HL-60/S4 (cell line): ENCODE data around the gene RCVRN.

Experiments used
- in situ Hi-C: fragments of 300-500 bp; cut with MboI; formaldehyde crosslinking; loops from 2 replicates; pipeline ENCODE4 v1.14.3; 2022; ENCODE audit warnings: low sequenced_read_pairs

RCVRN gene

DNA sequence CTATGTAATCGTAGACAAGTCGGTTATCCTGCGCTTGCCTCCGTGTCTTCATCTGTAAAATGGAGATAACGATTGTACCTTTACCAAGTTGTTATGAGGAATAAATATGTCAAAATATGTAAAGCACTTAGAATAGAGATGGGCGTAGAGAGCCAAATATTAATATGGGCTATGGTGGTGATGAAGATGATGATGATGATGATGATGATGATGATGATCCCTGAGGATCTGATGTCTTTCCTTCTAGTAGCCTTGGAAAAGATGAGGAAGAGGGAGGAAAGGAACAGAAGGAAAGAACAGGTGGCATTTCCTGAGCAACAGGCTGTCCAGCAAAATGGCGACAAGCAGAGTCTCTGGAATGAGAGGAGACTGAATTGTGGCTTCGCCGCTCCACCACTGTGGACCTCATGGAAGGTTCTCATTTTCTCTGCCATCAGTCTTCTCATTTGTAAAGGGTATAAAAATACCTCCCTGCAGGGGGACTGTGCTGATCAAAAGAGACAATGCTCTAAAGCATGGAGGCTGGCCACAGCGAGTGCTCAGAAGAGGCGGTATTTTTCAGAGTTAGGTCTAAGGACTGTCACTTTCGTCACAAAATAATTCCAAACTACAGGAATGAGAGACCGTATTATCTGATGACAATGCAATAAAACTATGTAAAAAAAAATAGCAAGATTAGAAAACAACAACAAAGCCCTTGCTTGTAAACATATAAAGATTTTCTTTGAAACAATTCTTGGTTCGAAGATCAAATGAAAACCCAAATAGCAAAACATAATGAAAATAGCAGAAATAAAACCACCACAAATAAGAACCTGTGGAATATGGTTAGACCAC lies 17.2 kb upstream of the RCVRN start:
- in situ Hi-C loops, result loop anchor here (25.0 kb wide), 1 partner anchor 690 kb away; no protein-coding TSS in a partner anchor

DNA sequence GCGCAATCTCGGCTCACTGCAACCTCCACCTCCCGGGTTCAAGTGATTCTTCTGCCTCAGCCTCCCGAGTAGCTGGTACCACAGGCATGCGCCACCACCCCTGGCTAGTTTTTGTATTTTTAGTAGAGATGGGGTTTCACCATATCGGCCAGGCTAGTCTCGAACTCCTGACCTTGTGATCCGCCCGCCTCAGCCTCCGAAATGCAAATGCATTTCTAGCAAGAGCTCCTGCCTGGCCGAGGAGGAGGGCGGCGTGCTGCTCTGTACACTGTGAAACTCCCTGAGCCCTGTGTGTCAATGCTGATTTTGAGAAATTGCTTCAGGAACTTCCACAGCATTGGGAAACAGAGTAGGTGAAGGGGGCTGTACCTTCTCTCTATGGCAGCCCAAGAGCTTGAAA lies 16.1 kb upstream of the RCVRN start:
- in situ Hi-C loops, result loop anchor here (25.0 kb wide), 1 partner anchor 691 kb away; no protein-coding TSS in a partner anchor

DNA sequence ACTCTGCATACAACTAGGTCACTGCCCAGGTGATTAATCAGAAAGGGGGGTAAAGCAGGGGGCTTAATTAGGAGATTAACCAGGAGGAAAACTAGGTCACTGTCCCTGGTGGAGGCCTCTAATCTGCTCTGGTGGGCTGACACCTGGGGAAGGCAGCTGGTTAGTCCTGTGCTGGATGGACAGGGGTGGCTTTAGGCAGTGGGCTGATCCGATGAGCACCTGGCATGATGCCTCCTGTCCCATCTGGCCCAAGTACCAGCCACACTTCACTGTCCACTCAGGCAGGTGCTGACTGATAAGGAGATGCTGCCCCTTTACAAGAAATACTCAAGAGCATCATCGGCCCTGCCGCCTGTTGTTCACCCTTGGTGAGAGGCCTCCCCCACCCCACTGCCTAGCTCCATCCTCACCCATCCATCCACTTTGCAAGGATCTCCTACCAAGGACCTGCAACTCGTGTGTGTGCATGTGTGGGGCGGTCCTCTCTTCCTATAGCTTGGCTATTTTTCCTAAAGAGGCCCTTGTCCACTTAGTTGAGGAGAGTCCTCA lies 13.8 kb upstream of the RCVRN start:
- in situ Hi-C loops, result loop anchor here (25.0 kb wide), 1 partner anchor 693 kb away; no protein-coding TSS in a partner anchor

DNA sequence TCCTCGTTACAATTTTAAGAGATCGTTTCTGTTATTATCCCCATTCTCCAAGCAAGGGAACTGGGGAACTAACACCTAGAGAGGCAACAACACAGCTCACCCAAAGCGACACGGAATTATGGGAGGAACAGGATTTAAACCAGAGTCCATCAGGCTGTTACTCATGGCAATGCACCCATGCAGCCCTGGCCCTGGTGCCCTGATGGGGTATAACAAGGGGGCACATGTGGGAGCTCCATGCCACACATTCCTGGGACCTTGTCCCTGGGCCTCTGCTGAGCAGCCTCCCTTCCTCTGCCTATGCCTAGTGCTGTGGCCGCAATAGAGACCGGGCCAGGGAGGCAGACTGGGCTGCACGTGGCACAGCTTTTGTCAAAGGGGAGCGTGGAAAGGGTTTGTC lies 13.3 kb upstream of the RCVRN start:
- in situ Hi-C loops, result loop anchor here (25.0 kb wide), 1 partner anchor 694 kb away; no protein-coding TSS in a partner anchor

DNA sequence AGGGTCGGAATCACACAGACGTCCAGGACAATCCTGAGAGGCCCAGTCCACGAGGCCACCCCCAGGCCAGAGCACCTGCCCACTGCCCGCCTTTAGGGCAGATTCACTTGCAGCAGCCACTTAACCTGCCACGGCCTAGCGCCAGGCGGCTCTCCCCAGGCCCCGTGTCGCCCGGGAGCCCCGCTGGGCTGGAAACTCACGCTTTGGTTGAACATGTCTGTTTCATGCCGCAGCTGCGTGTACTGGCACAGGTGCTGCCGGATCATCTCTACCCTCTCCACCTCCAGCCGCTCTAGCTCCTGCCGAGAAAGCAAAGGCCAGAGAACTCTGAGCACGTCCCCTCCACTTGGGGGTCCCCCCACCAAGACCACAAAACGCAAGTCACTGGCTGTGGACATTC lies 12.7 kb upstream of the RCVRN start:
- in situ Hi-C loops, result loop anchor here (25.0 kb wide), 1 partner anchor 694 kb away; no protein-coding TSS in a partner anchor

DNA sequence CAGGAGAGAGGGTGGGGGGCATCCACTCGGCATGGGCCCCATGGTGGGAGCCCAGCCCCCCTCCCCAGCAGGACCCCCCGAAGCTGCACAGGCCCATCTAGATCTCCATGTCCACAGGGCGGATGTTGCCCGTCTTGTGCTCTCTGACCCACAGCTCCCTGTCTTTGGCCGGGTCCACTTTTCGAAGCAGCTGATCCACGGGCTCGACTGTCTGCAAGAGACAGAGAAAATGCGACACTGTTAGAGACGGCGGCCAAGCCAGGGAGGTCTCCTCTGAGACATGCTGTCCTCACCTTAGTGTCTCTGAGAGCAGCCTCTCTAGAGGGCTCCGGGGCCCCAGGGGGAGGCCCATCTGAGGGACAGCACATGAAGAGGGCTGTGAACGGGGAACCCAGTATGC lies 12.1 kb upstream of the RCVRN start:
- in situ Hi-C loops, result loop anchor here (25.0 kb wide), 1 partner anchor 695 kb away; no protein-coding TSS in a partner anchor

DNA sequence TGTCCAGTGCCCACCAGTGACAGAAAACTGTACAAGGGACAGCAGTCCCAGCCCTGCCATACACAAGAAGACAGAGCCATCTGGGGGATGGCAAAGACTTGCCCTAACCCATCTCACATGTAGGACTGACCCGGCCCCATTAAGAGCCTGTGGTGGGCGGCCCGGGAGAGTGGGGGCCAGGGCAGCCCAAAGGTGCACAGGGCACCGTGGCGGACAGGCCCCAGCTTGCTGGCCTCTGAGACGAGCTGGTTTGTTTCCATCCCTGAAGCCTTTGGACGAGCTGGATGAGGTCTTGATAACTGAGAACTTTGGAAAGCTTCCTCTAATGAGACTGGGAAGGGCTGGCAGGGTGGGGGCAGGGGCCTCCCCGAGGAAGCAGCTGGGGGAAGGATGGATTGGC lies 11.0 kb upstream of the RCVRN start:
- in situ Hi-C loops, result loop anchor here (25.0 kb wide), 1 partner anchor 696 kb away; no protein-coding TSS in a partner anchor

DNA sequence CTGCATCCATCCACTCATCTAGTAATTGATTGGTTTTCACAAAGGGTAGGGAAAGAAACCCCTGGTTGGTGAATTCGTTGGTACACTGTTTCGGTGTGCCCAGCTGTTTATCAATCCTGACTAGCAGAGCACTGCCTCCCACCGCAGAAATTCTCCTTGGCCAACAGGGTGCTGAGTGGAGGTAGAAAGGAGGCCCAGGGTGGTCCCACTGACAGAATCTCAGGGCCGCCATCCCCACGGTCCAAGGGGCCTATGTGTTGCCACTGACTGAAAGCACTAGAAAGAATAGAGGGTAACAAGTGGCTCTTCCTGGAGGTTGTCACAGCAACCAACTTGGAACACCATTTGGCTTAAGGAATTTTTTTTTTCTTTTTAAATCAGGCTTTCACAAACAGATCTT lies 8.4 kb upstream of the RCVRN start:
- in situ Hi-C loops, result loop anchor here (25.0 kb wide), 1 partner anchor 699 kb away; no protein-coding TSS in a partner anchor

DNA sequence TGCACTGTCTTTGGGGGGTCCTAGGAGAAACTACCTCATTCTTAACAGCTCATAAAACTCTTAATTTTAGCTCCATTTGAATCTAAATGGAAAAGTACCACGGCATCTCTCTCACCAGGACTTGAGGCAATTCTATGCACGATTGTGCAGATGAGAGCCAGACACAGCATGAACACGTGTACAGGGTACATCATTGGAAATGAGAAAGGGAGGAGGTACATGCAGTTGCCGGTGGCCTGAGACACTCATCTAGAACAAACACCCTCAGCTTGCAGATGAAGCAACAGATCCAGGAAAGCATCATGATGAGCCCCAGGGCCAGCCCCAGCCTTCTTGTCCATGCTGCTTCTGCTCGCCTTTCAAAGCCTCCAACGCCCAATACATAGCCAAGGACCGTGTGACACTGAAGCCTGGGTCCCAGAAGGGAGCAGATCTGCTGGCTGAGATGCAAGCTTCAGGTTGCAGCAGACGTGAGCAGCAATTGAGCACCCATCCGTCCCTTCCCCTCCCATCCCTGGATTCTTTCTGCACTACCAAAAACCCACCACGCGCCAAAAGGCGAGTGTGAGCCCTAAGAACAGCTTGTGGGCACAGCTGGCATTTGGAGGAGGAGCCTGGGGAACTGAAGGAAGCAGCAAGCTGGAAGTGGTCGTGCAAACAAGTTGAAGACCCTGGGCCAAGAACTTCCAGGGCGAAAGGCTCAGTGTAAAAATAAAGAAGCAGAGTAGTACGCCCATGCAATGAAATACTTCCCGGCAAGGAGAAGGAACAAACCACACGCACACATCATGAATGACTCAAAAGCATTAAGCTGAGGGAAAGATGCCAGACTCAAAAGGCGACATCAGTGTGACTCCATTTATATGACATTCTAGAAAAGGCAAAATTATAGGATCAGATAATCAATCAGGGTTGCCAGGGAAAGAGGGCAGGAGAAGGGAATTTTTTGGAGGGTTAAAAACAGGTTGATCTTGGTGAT lies 7.3 kb upstream of the RCVRN start:
- in situ Hi-C loops, result loop anchor here (25.0 kb wide), 1 partner anchor 700 kb away; no protein-coding TSS in a partner anchor

DNA sequence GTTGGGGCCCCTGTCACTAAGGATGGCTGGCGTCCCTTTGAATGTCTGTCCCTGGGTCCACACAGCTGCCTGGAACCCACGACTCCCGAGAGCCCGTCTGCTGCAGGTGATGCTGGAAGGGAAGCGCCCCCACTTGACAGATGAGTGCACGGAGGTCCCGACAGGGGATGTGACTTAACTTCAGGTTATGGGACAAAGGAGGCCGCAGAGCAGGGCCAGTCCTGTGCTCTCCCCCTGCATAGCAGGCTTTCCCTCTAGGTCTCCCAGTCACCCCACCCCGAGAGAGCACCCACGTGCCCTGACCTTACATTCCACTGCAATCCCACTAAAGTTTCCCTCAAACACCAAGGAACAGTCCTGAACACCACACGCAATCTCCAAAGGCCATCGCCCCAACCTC lies 6.0 kb upstream of the RCVRN start:
- in situ Hi-C loops, result loop anchor here (25.0 kb wide), 1 partner anchor 701 kb away; no protein-coding TSS in a partner anchor

DNA sequence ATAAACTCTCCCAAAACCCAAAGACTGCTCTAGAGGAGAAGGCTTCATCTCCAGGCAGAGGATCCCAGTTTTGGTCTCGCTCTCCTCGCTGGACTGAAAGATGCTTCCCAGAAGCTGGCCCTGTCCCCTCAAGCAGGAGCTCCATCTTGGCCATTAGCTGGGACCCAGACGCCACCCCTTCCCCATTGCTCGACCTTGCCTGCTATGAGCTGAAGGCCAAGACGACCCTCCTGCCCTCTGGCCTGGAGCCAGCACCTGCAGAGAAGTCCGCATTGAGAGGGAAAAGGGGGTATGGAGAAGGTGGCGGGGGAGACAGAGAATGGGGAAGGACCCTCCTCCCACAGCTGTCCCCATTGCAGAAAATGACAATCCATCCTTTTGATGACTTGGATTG lies 3.6 kb upstream of the RCVRN start:
- in situ Hi-C loops, result loop anchor here (25.0 kb wide), 1 partner anchor 704 kb away; no protein-coding TSS in a partner anchor

DNA sequence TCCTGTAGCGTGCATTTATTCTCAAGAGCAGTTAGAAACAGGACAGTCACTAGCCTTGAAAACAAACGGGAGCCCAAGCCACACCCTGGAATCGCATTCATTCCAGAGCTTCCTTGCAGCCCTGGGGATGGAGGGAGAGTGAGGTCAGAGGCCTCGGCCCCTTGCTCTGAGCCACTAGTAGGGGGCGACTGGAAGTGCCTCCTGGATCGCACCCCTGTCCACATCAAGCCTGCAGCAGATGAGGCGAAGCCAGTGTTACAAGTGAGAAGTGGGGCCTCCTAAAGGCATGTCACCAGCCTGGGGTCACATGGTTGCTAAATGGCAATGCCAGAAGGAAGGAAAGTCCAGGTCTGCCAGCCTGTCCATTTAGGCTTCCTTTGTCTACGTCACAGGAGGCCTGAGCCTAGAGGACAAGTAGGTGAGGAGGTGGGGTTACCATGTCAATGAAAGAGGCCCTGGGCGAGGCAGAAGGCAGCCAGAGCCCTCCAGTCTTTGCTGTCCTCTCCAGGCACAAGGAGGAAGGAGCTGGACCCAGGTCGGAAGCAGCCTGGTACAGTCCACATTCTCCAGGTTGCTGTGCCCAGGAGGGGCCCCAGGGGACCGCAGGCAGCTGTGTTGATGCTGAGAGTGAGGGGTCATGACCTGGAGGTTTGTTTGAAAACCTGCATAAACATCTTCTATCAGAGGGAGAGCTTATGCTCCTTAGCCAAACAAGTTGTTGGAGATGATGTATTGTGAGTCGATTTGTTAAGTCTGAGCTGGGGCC lies 3.0 kb upstream of the RCVRN start:
- in situ Hi-C loops, result loop anchor here (25.0 kb wide), 1 partner anchor 704 kb away; no protein-coding TSS in a partner anchor

DNA sequence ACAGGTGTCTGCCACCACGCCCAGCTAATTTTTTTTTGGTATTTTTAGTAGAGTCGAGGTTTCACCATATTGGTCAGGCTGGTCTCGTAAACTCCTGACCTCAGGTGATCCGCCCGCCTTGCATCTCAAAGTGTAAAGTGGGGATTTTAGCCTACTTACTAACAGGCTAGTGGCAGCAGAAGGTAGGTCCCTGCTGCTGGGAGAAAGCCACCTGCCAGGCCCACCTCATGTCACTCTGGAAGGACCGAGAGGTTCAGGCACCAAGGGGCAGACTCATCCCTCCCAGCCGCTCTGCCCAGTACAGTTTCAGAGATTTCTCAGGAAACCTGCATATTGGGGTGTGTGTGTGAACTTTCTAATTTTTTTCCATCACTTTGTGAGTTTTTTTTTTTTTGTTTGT lies 2.1 kb upstream of the RCVRN start:
- in situ Hi-C loops, result loop anchor here (25.0 kb wide), 1 partner anchor 705 kb away; no protein-coding TSS in a partner anchor

DNA sequence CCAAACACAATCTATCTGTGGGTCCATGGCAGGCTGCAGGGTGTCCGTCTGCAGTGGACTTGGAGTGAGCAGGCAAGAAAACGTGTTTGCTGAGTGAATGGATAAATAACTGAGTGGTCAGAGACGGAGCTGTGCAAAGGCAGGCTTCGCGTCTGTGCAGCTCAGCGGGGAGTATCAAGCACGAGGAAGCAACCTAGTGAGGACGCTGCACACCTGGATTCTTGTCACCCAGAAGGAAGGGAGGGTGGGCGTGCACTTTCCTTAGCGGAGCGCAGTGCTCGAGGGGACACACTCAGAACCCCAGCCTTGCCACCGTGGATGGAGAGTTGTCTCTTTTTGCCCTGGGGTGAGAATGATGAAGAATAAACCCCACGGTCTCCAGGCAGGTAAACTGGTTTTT lies 1.5 kb upstream of the RCVRN start:
- in situ Hi-C loops, result loop anchor here (25.0 kb wide), 1 partner anchor 706 kb away; no protein-coding TSS in a partner anchor

DNA sequence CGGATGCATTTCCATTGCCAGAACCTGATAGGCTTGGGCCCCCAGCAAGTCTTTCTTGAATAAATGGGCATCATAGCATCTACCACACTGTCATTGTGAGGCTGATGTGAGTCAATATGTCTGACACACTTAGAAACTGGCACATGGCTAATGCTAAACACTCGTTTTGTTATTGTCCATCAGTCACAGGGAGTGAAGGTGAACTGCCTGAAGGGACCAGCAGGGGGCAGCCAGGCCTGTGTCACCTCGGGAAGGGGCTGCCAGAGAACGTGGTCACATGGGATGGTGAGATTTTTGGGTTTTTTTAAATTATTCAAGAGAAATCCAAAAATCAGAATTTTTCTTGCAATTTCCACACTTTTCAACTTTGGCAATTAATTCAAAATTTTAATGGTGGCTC lies 831 bp upstream of the RCVRN start:
- in situ Hi-C loops, result loop anchor here (25.0 kb wide), 1 partner anchor 706 kb away; no protein-coding TSS in a partner anchor

DNA sequence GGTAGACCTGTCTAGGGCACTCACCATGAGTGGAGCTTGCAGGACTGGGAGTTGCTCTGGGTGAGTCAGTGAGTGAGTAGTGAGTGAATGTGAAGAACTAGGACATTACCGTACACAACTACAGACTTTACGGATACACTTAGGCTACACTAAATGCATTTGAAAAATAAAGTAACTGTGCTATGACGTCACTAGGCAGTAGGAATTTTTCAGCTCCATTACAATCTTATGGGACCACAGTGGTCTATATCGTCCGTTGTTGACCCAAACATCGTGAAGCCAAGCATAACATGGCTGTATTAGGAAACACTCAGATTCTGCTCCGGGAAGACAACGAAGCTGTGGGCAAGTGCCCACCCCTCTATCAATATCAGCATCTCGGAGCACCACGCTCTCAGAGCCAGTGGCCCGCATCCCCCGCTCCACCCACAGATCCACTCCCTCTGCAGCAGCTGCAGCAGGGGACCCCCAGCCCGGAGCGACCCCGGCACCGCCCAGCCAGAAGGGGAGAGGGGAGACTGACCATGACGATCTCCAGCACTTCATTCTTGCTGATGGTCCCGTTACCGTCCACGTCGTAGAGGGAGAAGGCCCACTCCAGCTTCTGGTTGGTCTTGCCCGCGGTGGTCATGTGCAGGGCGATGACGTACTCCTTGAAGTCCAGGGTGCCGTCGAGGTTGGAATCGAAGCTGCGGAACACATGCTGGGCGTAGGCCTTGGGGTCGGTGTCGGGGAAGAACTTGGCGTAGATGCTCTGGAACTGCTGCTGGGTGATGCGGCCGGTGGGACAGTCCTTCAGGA lies 594 bp downstream of the RCVRN start:
- in situ Hi-C loops, result loop anchor here (25.0 kb wide), 1 partner anchor 708 kb away; no protein-coding TSS in a partner anchor

DNA sequence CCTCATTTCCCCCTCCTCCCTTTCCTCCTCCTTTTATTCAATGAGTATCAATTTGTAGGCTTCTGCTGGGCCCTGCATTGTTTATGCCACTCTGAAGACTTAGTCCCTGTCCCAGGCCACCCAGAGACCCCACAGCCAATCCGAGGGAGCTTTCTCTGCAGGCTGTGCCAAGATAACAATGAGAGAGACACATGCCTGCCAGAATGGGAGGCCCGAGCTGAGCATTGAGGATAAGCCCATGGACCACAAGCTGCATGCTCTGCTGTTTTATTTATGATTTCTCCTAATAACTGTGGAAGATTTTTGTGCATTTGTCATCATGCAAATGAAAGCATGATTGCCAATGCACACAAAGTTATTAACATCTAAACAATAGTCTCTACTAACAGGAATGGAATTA lies 3.0 kb downstream of the RCVRN start:
- in situ Hi-C loops, result loop anchor here (25.0 kb wide), 1 partner anchor 710 kb away; no protein-coding TSS in a partner anchor

DNA sequence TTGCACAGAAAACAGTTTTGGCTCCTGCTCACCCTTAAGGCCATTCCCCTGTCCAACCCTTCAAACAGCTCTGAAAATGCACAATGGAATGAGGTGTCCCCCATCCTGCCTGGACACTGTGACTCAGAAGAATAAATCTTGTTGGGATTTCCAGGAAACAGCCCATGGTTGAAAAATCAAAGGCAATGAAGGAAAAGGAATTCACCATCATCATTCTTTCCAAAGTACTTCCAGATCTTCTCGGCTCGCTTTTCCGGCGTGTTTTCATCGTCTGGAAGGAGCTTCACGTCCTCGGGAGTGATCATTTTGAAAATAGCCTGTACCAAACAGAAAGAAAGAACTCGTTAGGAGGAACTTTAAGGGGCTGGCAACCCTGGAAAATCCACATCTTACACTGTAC lies 4.3 kb downstream of the RCVRN start:
- in situ Hi-C loops, result loop anchor here (25.0 kb wide), 1 partner anchor 712 kb away; no protein-coding TSS in a partner anchor
